GM23338 (cell line): ENCODE data around the gene TPST1. TPM values are rescaled to one million over a fixed set of nuclear protein-coding genes. Genes with fewer than 3 reads are reported as not detected.

Experiments
- ATAC-seq: fragments of 200-7000 bp; cut with Tn5 transposase; 3 replicates; pipeline ENCODE4 v1.9.1; 2020
- DNase-seq: peaks from one replicate; pipeline ENCODE4 v3.0.0-alpha.2; 2015; ENCODE audit warnings: low spot score
- H2AFZ ChIP-seq: fragments of 200-600 bp; sonication (generic); 2 replicates; pipeline ENCODE4 v1.8.0; 2016; ENCODE audit warnings: antibody characterized with exemption, mild to moderate bottlenecking, moderate library complexity
- H3F3A ChIP-seq: fragments of 200-600 bp; sonication (generic); replicated peaks from 2 replicates; pipeline ENCODE4 v1.8.0; 2017; ENCODE audit warnings: antibody characterized with exemption, mixed run types, low read depth
- H3K27ac ChIP-seq: fragments of 200-600 bp; sonication (generic); 2 replicates; pipeline ENCODE4 v1.6.1; 2016; ENCODE audit warnings: low read depth
- H3K27me3 ChIP-seq: fragments of 200-600 bp; sonication (generic); 2 replicates; pipeline ENCODE4 v1.8.0; 2016; ENCODE audit warnings: mild to moderate bottlenecking, mixed run types, moderate library complexity; ENCODE audit not compliant: insufficient read depth
- H3K36me3 ChIP-seq: fragments of 200-600 bp; sonication (generic); 2 replicates; pipeline ENCODE4 v1.8.0; 2016; ENCODE audit warnings: mild to moderate bottlenecking; ENCODE audit not compliant: insufficient read depth
- H3K4me1 ChIP-seq: fragments of 200-600 bp; sonication (generic); 2 replicates; pipeline ENCODE4 v1.8.0; 2016; ENCODE audit warnings: mild to moderate bottlenecking, moderate library complexity; ENCODE audit not compliant: insufficient read depth
- H3K4me2 ChIP-seq: fragments of 200-600 bp; sonication (generic); 2 replicates; pipeline ENCODE4 v1.7.1; 2017; ENCODE audit warnings: mixed run types
- H3K4me3 ChIP-seq: fragments of 200-600 bp; sonication (generic); 2 replicates; pipeline ENCODE4 v1.6.1; 2016; ENCODE audit warnings: mixed run types
- H3K79me2 ChIP-seq: fragments of 200-600 bp; sonication (generic); replicated peaks from 2 replicates; pipeline ENCODE4 v1.8.0; 2017; ENCODE audit warnings: mild to moderate bottlenecking; ENCODE audit not compliant: insufficient read depth
- H3K9me2 ChIP-seq: fragments of 200-600 bp; sonication (generic); 2 replicates; pipeline ENCODE4 v1.8.0; 2017; ENCODE audit not compliant: insufficient read depth
- H4K20me1 ChIP-seq: fragments of 200-600 bp; sonication (generic); replicated peaks from 2 replicates; pipeline ENCODE4 v1.8.0; 2017; ENCODE audit warnings: mild to moderate bottlenecking; ENCODE audit not compliant: insufficient read depth
- H3K27ac Mint-ChIP-seq: 2 replicates; pipeline ENCODE4 v1.8.0; 2020; ENCODE audit warnings: inconsistent platforms, mild to moderate bottlenecking, moderate library complexity, mixed read lengths
- H3K27me3 Mint-ChIP-seq: 3 replicates; pipeline ENCODE4 v1.8.0; 2022; ENCODE audit warnings: low read depth, mild to moderate bottlenecking, moderate library complexity, mixed read lengths, inconsistent platforms; ENCODE audit not compliant: insufficient read depth, poor library complexity
- H3K36me3 Mint-ChIP-seq: 3 replicates; pipeline ENCODE4 v1.8.0; 2021; ENCODE audit warnings: low read depth, mild to moderate bottlenecking, inconsistent platforms, moderate library complexity, mixed read lengths
- H3K4me1 Mint-ChIP-seq: 3 replicates; pipeline ENCODE4 v1.8.0; 2020; ENCODE audit warnings: mild to moderate bottlenecking, inconsistent platforms, mixed read lengths
- H3K4me3 Mint-ChIP-seq: 3 replicates; pipeline ENCODE4 v1.8.0; 2021; ENCODE audit warnings: moderate library complexity, mild to moderate bottlenecking, inconsistent platforms, mixed read lengths
- H3K9me3 Mint-ChIP-seq: 3 replicates; pipeline ENCODE4 v1.8.0; 2020; ENCODE audit warnings: moderate library complexity, mild to moderate bottlenecking, inconsistent platforms, mixed read lengths
- CREB1 ChIP-seq: fragments of 250-450 bp; sonication (Bioruptor Pico); IDR thresholded peaks from 2 replicates; pipeline ENCODE4 v1.5.0; 2020; ENCODE audit warnings: low read depth, mild to moderate bottlenecking, moderate library complexity
- CTCF ChIP-seq, 2 experiments: fragments of 200-600 bp in 1 of 2; sonication (generic) in 1 of 2; conservative IDR thresholded peaks; 2 replicates each; pipeline versions ENCODE4 v1.5.1 to v1.6.1; 2016 to 2017; ENCODE audit warnings: antibody characterized with exemption in 2 of 2, low read depth in 2 of 2, mild to moderate bottlenecking in 2 of 2, moderate library complexity in 1 of 2
- ETS1 ChIP-seq: IDR thresholded peaks from 2 replicates; pipeline ENCODE4 v1.6.1; 2016; ENCODE audit warnings: antibody characterized with exemption
- EZH2 ChIP-seq: fragments of 200-600 bp; sonication (generic); IDR thresholded peaks from one replicate; pipeline ENCODE4 v1.8.0; 2017; ENCODE audit warnings: antibody characterized with exemption, mild to moderate bottlenecking, low read depth; ENCODE audit not compliant: unreplicated experiment
- EZH2phosphoT487 ChIP-seq: fragments of 200-600 bp; sonication (generic); IDR thresholded peaks from one replicate; pipeline ENCODE4 v1.8.1; 2018; ENCODE audit warnings: antibody characterized with exemption; ENCODE audit not compliant: unreplicated experiment
- JUNB ChIP-seq: IDR thresholded peaks from one replicate; pipeline ENCODE4 v1.6.1; 2016; ENCODE audit warnings: antibody characterized with exemption; ENCODE audit not compliant: unreplicated experiment
- NANOG ChIP-seq: IDR thresholded peaks from 2 replicates; pipeline ENCODE4 v1.6.1; 2016; ENCODE audit warnings: antibody characterized with exemption, borderline replicate concordance
- POLR2AphosphoS5 ChIP-seq: IDR thresholded peaks from 2 replicates; pipeline ENCODE4 v1.6.1; 2016; ENCODE audit warnings: antibody characterized with exemption, low read depth
- REST ChIP-seq: IDR thresholded peaks from one replicate; pipeline ENCODE4 v1.6.1; 2018; ENCODE audit warnings: antibody characterized with exemption; ENCODE audit not compliant: unreplicated experiment
- STAT1 ChIP-seq: IDR thresholded peaks from one replicate; pipeline ENCODE4 v1.6.1; 2016; ENCODE audit warnings: antibody characterized with exemption; ENCODE audit not compliant: unreplicated experiment
- ZNF114 ChIP-seq: fragments of 250-450 bp; sonication (Bioruptor Pico); IDR thresholded peaks from 2 replicates; pipeline ENCODE4 v1.5.0; 2020; ENCODE audit warnings: mild to moderate bottlenecking, moderate library complexity
- ZNF331 ChIP-seq: fragments of 250-450 bp; sonication (Bioruptor Pico); IDR thresholded peaks from 2 replicates; pipeline ENCODE4 v1.5.0; 2020; ENCODE audit warnings: low read depth, mild to moderate bottlenecking, moderate library complexity
- ZNF462 ChIP-seq: fragments of 250-450 bp; sonication (Bioruptor Pico); IDR thresholded peaks from 2 replicates; pipeline ENCODE4 v1.5.0; 2020; ENCODE audit warnings: mild to moderate bottlenecking, moderate library complexity
- polyA plus RNA-seq: library from polyadenylated mRNA; unstranded; fragments of >200 nt; fragmentation: Nextera tagmentation; extraction: Ambion mirVana; gene quantifications from 2 replicates; pipeline ENCODE4 v1.2.1, GENCODE V29; 2016
- total RNA-seq: library from RNA; depleted of rRNA; stranded (reverse); fragments of >200 nt; shearing (Covaris generic); gene quantifications from 2 replicates; pipeline ENCODE4 v1.2.3, GENCODE V29; 2014

Gene TPST1
- total and polyA plus RNA-seq, 2 experiments from 2014 or later, result 10.7 to 19.2 TPM

GRCh38 chr7:66357087-66357486 is 152.0 kb downstream of the TPST1 start:
- Mint-ChIP-seq H3K36me3 (no peaks in the 10 kb centered on the region), H3K27me3 (peaks cover 4% of the 10 kb centered on the region), H3K4me1 (peaks cover 16% of the 10 kb centered on the region; the same call in 2 of the 3 replicates), H3K4me3 (no peak overlapping the region), H3K27ac (no peak overlapping the region), H3K9me3 (no peaks in the 10 kb centered on the region; the same call in 2 of the 3 replicates)
- H4K20me1 ChIP-seq, result no peaks in the 10 kb centered on the region
- H3F3A ChIP-seq, result no peaks in the 10 kb centered on the region
- no peak overlapping the region for H3K27ac ChIP-seq
- no peak overlapping the region for H3K4me2 ChIP-seq
- H3K27me3 ChIP-seq, result no peaks in the 10 kb centered on the region
- no peaks in the 10 kb centered on the region for H3K36me3 ChIP-seq
- ATAC-seq (no peak), DNase-seq (no peak)
- no peaks in the 10 kb centered on the region for H3K79me2 ChIP-seq
- no peak for TF ChIP-seq STAT1
- TF ChIP-seq EZH2phosphoT487, result no peak
- TF ChIP-seq NANOG, result no peak
- no peak for TF ChIP-seq POLR2AphosphoS5
- TF ChIP-seq EZH2, result no peak
- no peak for TF ChIP-seq JUNB
- TF ChIP-seq CREB1 (CRISPR knock-in tag), result no peak
- no peak for TF ChIP-seq ZNF331
- TF ChIP-seq REST, result no peak
- TF ChIP-seq ETS1, result no peak
- no peak for TF ChIP-seq CTCF (conservative IDR thresholded peaks at IDR 0.05; ENCODE audit: low read depth in 2 of 2)
- TF ChIP-seq ZNF462, result no peak
- TF ChIP-seq ZNF114 (CRISPR knock-in tag), result no peak
- no peaks in the 10 kb centered on the region; the same call in 1 of the 2 replicates for H3K4me1 ChIP-seq
- no peak overlapping the region for H3K4me3 ChIP-seq
- no peak overlapping the region for H2AFZ ChIP-seq
- H3K9me2 ChIP-seq, result no peaks in the 10 kb centered on the region
